CD4-positive, alpha-beta T cell treated with Interleukin-4 for 4 hours (primary cell): ENCODE data around the gene FAM83C.
"Not testable (repeated sequence)": the region's sequence is repeated elsewhere in the genome, so short reads cannot be mapped to it uniquely, and the experiment has no call there.

Source experiments
- DNase-seq: peaks from one replicate; pipeline ENCODE4 v3.0.0-alpha.2; 2020

Gene FAM83C

GRCh38 chr20:35318502-35319157 is 26.4 kb upstream of the FAM83C start:
- no peak for DNase-seq

GRCh38 chr20:35317416-35318210 is 25.4 kb upstream of the FAM83C start:
- DNase-seq: no peak

- DNase-seq: no peak
Observed at GRCh38 chr20:35316086-35316485, 23.9 kb upstream of the FAM83C start.

- not testable (repeated sequence) for DNase-seq
Observed at GRCh38 chr20:35315632-35316020, 23.4 kb upstream of the FAM83C start.

GRCh38 chr20:35314816-35315631 is 22.8 kb upstream of the FAM83C start:
- DNase-seq: no peak

- DNase-seq: no peak
Observed at GRCh38 chr20:35312318-35312717, 20.1 kb upstream of the FAM83C start.

- no peak for DNase-seq
Observed at GRCh38 chr20:35311822-35312221, 19.6 kb upstream of the FAM83C start.

GRCh38 chr20:35311409-35311808 is 19.2 kb upstream of the FAM83C start:
- no peak for DNase-seq

- DNase-seq: no peak
Observed at GRCh38 chr20:35307666-35308653, 15.7 kb upstream of the FAM83C start.

GRCh38 chr20:35306931-35307517 is 14.8 kb upstream of the FAM83C start:
- no peak for DNase-seq

- peak; percentile 27 for DNase-seq
Observed at GRCh38 chr20:35305682-35306556, 13.7 kb upstream of the FAM83C start.

GRCh38 chr20:35304956-35305355 is 12.7 kb upstream of the FAM83C start:
- DNase-seq: no peak

- DNase-seq: peak; percentile 85
Observed at GRCh38 chr20:35303735-35304491, 11.7 kb upstream of the FAM83C start.

GRCh38 chr20:35303382-35303734 is 11.1 kb upstream of the FAM83C start:
- no peak for DNase-seq

GRCh38 chr20:35302421-35303335 is 10.5 kb upstream of the FAM83C start:
- no peak for DNase-seq

GRCh38 chr20:35301426-35301825 is 9.2 kb upstream of the FAM83C start:
- no peak for DNase-seq

- no peak for DNase-seq
Observed at GRCh38 chr20:35300469-35301262, 8.4 kb upstream of the FAM83C start.

- DNase-seq: no peak
Observed at GRCh38 chr20:35299780-35300179, 7.6 kb upstream of the FAM83C start.
